WTC11 (cell line): ENCODE results near the gene PPFIBP2. TPM values are rescaled to one million over a fixed set of nuclear protein-coding genes. Genes with fewer than 3 reads are reported as not detected.
A peak's percentile ranks its signal among the peaks of the same experiment; 100 is the strongest.

ENCODE experiments used
- ATAC-seq: fragments of 200-7000 bp; cut with Tn5 transposase; 2 replicates; pipeline ENCODE4 v1.10.0; 2021; ENCODE audit warnings: mild to moderate bottlenecking, moderate library complexity
- CTCF ChIA-PET: fragments of 300-600 bp; sonication (Branson Sonifier 250); formaldehyde crosslinking; loops from one replicate; lab custom pipeline; 2021; ENCODE audit warnings: antibody characterized with exemption; lab: Charles Lee
- POLR2A ChIA-PET: fragments of 350-600 bp; sonication (Branson Sonifier 250); formaldehyde crosslinking; loops from one replicate; lab custom pipeline; 2021; ENCODE audit warnings: antibody characterized with exemption; lab: Charles Lee
- DNase-seq: peaks from one replicate; pipeline ENCODE4 v3.0.0; 2021; ENCODE audit warnings: low spot score
- H3K27ac Mint-ChIP-seq: 2 replicates; pipeline ENCODE4 v1.8.0; 2021; ENCODE audit warnings: mixed read lengths
- H3K27me3 Mint-ChIP-seq: 2 replicates; pipeline ENCODE4 v1.8.0; 2021; ENCODE audit warnings: low read depth, mild to moderate bottlenecking, moderate library complexity, mixed read lengths
- H3K36me3 Mint-ChIP-seq: 2 replicates; pipeline ENCODE4 v1.8.0; 2021; ENCODE audit warnings: mixed read lengths
- H3K4me1 Mint-ChIP-seq: 2 replicates; pipeline ENCODE4 v1.8.0; 2022; ENCODE audit warnings: mixed read lengths
- H3K4me3 Mint-ChIP-seq: 2 replicates; pipeline ENCODE4 v1.8.0; 2021; ENCODE audit warnings: mild to moderate bottlenecking, moderate library complexity, mixed read lengths
- H3K9me3 Mint-ChIP-seq: 2 replicates; pipeline ENCODE4 v1.8.0; 2021; ENCODE audit warnings: mixed read lengths
- CREB1 ChIP-seq: sonication (generic); formaldehyde crosslinking; IDR thresholded peaks from 2 replicates; pipeline ENCODE4 v1.8.0; 2023; ENCODE audit warnings: mild to moderate bottlenecking, missing genetic modification reagents
- E2F5 ChIP-seq: sonication (generic); formaldehyde crosslinking; IDR thresholded peaks from 2 replicates; pipeline ENCODE4 v1.8.1; 2022; ENCODE audit warnings: mild to moderate bottlenecking, moderate library complexity, missing genetic modification reagents
- EMX1 ChIP-seq: fragments of 250-450 bp; sonication (Bioruptor Pico); IDR thresholded peaks from 2 replicates; pipeline ENCODE4 v1.8.0; 2021; ENCODE audit warnings: mild to moderate bottlenecking
- ETV6 ChIP-seq: sonication (generic); formaldehyde crosslinking; IDR thresholded peaks from 2 replicates; pipeline ENCODE4 v1.8.1; 2022; ENCODE audit warnings: mild to moderate bottlenecking, missing genetic modification reagents
- IRF1 ChIP-seq: sonication (generic); formaldehyde crosslinking; IDR thresholded peaks from 2 replicates; pipeline ENCODE4 v1.8.0; 2023; ENCODE audit warnings: missing genetic modification reagents
- JUN ChIP-seq: sonication (generic); formaldehyde crosslinking; IDR thresholded peaks from 2 replicates; pipeline ENCODE4 v1.8.0; 2023; ENCODE audit warnings: mild to moderate bottlenecking, missing genetic modification reagents
- NFATC4 ChIP-seq: fragments of 250-450 bp; sonication (Bioruptor Pico); IDR thresholded peaks from 2 replicates; pipeline ENCODE4 v1.9.0; 2021; ENCODE audit warnings: mild to moderate bottlenecking
- NFYB ChIP-seq: sonication (generic); formaldehyde crosslinking; conservative IDR thresholded peaks from 2 replicates; pipeline ENCODE4 v1.8.0; 2022; ENCODE audit warnings: low read depth, missing genetic modification reagents
- NR2C2 ChIP-seq: sonication (generic); formaldehyde crosslinking; IDR thresholded peaks from 2 replicates; pipeline ENCODE4 v1.8.0; 2022; ENCODE audit warnings: mild to moderate bottlenecking, missing genetic modification reagents
- SP1 ChIP-seq: sonication (generic); formaldehyde crosslinking; conservative IDR thresholded peaks from 2 replicates; pipeline ENCODE4 v1.8.1; 2022; ENCODE audit warnings: missing genetic modification reagents
- TEAD1 ChIP-seq: sonication (generic); formaldehyde crosslinking; IDR thresholded peaks from 2 replicates; pipeline ENCODE4 v1.8.0; 2022; ENCODE audit warnings: mild to moderate bottlenecking, missing genetic modification reagents
- TEAD4 ChIP-seq: sonication (generic); formaldehyde crosslinking; IDR thresholded peaks from 2 replicates; pipeline ENCODE4 v1.8.0; 2022; ENCODE audit warnings: mild to moderate bottlenecking, missing genetic modification reagents
- TP53 ChIP-seq: sonication (generic); formaldehyde crosslinking; IDR thresholded peaks from 2 replicates; pipeline ENCODE4 v1.8.1; 2023; ENCODE audit warnings: mild to moderate bottlenecking, missing genetic modification reagents
- ZNF121 ChIP-seq: sonication (generic); formaldehyde crosslinking; IDR thresholded peaks from 2 replicates; pipeline ENCODE4 v1.8.0; 2023; ENCODE audit warnings: missing genetic modification reagents
- ZNF232 ChIP-seq: sonication (generic); formaldehyde crosslinking; IDR thresholded peaks from 2 replicates; pipeline ENCODE4 v1.8.0; 2022; ENCODE audit warnings: mild to moderate bottlenecking, missing genetic modification reagents
- ZNF671 ChIP-seq: fragments of 250-450 bp; sonication (Bioruptor Pico); IDR thresholded peaks from 2 replicates; pipeline ENCODE4 v1.8.0; 2021; ENCODE audit warnings: mild to moderate bottlenecking
- total RNA-seq: library from RNA; stranded (reverse); gene quantifications from 3 replicates; pipeline ENCODE4 v1.2.3, GENCODE V29; 2021
- TF ChIP-seq, protein P1 (sequence below): sonication (generic); formaldehyde crosslinking; IDR thresholded peaks from 2 replicates; pipeline ENCODE4 v1.8.1; 2023; ENCODE audit warnings: mild to moderate bottlenecking, missing genetic modification reagents, borderline replicate concordance
- TF ChIP-seq, protein P2 (sequence below): sonication (generic); formaldehyde crosslinking; IDR thresholded peaks from 2 replicates; pipeline ENCODE4 v1.8.1; 2023; ENCODE audit warnings: mild to moderate bottlenecking, missing genetic modification reagents
- TF ChIP-seq, protein P3 (sequence below): fragments of 250-450 bp; sonication (Bioruptor Pico); conservative IDR thresholded peaks from 2 replicates; pipeline ENCODE4 v1.9.0; 2021; ENCODE audit warnings: mild to moderate bottlenecking
- TF ChIP-seq, protein P4 (sequence below): fragments of 250-450 bp; sonication (Bioruptor Pico); IDR thresholded peaks from 2 replicates; pipeline ENCODE4 v1.9.0; 2021; ENCODE audit warnings: mild to moderate bottlenecking

PPFIBP2 gene
- total RNA-seq, 1 experiment from 2014 or later = 21.4 TPM

DNA sequence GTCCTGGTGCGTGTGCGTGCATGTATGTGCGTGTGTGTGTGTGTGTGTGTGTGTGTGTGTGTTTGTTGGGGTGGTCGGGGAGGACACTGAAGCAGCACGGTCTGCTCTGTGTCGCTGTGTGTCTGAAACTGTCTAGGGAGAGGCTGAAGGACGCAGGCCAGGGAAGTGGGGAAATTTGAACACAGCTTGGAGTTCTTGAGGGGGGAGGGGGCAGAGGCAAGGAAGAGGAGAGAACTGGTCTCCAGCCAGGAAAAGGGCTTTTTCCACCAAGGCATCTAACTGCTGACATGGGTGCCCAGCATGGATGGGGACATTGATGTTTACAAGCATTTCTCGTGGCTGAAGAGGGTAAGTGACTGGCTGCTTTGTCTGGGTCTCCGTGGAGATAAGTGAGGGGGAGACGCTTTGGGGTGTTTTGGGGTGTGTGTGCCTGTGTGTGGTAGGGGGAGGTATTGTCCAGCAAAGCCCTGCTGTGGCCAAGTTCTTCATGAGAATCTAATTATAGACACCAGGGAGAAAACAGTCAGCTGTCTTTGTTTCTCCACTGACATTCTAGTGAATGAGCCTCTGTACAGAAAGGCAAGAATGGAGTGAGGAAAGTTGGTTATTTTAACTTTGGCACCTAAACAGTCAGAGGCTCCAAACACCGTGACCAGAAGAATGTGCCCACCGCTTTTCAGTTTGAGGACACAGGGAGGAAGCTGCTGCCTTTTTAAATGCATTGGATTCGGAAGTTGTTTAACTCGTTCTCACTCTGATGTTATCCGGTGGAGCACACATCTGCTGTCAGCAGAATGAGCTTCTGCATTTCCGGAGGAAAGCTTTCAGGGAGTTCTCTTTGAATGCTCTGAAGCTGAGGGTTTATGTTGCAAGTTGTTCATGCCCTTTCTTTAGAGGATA is 63.7 kb downstream of the PPFIBP2 start:
- no peak for DNase-seq
- peak overlapping the region; percentile 33 for H3K4me3 Mint-ChIP-seq

DNA sequence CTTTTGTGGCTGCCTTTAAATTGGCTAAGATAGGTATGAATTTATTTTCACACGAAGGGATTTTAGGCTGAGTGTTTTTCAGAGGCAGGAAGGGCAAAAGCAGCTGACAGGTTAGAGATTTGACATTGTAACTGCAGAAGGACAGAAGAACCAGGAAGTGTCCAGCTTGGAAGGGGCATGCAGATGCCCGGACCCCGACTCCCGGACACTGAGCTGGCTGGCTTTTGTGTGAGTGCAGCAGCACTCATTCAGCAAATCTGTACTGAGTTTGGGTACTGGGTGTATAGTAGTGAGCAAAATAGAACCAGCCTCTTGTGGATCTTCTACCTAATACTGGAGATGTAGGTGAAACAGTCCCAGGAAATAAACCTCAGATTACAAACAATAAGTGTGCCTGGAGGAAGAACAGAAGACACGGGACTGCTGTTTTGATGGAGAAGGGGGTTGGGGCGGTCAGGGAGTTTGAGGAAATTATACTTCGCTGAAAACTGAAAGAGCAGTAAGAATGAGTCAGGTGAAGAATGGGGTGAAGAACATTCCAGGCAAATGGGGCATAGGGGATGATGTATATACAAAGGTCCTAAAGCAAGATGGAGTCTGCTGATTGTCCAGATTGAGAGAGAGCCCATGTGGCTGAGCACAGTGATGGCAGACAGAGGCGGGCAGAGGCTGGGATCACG is 64.6 kb downstream of the PPFIBP2 start:
- TF ChIP-seq, protein P1, sequence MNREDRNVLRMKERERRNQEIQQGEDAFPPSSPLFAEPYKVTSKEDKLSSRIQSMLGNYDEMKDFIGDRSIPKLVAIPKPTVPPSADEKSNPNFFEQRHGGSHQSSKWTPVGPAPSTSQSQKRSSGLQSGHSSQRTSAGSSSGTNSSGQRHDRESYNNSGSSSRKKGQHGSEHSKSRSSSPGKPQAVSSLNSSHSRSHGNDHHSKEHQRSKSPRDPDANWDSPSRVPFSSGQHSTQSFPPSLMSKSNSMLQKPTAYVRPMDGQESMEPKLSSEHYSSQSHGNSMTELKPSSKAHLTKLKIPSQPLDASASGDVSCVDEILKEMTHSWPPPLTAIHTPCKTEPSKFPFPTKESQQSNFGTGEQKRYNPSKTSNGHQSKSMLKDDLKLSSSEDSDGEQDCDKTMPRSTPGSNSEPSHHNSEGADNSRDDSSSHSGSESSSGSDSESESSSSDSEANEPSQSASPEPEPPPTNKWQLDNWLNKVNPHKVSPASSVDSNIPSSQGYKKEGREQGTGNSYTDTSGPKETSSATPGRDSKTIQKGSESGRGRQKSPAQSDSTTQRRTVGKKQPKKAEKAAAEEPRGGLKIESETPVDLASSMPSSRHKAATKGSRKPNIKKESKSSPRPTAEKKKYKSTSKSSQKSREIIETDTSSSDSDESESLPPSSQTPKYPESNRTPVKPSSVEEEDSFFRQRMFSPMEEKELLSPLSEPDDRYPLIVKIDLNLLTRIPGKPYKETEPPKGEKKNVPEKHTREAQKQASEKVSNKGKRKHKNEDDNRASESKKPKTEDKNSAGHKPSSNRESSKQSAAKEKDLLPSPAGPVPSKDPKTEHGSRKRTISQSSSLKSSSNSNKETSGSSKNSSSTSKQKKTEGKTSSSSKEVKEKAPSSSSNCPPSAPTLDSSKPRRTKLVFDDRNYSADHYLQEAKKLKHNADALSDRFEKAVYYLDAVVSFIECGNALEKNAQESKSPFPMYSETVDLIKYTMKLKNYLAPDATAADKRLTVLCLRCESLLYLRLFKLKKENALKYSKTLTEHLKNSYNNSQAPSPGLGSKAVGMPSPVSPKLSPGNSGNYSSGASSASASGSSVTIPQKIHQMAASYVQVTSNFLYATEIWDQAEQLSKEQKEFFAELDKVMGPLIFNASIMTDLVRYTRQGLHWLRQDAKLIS (CRISPR knock-in tag) = no peak
- TF ChIP-seq, protein P2, sequence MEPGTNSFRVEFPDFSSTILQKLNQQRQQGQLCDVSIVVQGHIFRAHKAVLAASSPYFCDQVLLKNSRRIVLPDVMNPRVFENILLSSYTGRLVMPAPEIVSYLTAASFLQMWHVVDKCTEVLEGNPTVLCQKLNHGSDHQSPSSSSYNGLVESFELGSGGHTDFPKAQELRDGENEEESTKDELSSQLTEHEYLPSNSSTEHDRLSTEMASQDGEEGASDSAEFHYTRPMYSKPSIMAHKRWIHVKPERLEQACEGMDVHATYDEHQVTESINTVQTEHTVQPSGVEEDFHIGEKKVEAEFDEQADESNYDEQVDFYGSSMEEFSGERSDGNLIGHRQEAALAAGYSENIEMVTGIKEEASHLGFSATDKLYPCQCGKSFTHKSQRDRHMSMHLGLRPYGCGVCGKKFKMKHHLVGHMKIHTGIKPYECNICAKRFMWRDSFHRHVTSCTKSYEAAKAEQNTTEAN (CRISPR knock-in tag) = no peak
- TF ChIP-seq ZNF671 (CRISPR knock-in tag) (no peak), NR2C2 (no peak), IRF1 (CRISPR knock-in tag) (no peak), EMX1 (no peak), NFATC4 (CRISPR knock-in tag) (no peak), TP53 (CRISPR knock-in tag) (no peak), E2F5 (CRISPR knock-in tag) (no peak), ZNF232 (CRISPR knock-in tag) (no peak), ZNF121 (no peak), NFYB (no peak), CREB1 (CRISPR knock-in tag) (no peak), TEAD4 (no peak), JUN (CRISPR knock-in tag) (no peak), TEAD1 (no peak)
- TF ChIP-seq, protein P3, sequence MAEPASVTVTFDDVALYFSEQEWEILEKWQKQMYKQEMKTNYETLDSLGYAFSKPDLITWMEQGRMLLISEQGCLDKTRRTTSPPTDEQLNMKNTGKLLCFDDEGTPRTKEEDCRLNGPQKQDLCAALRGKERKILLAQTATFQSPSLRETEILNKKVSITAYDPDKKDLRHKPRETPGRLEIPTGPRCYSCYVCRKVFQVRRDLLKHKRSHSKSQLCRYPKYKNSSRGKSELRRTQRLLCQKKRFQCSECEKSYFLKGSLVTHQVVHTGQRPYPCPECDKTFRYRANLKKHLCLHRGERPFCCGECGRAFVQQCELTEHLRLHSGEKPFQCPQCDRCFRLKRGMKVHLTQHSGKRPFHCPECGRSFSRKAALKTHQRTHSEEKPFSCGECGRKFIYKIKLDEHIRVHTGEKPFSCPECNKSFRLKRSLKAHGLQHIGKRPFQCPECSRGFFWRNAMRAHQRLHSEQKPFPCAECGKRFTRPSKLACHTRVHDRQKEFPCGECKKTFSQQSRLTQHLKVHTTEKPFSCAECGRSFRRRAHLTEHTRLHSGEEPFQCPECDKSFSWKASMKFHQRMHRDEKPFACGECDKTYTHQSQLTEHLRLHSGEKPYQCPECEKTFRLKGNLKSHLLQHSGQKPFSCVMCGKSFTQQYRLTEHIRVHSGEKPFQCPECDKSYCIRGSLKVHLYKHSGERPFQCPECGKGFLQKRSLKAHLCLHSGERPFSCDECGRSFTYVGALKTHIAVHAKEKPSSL (CRISPR knock-in tag) = no peak
- TF ChIP-seq, protein P4, sequence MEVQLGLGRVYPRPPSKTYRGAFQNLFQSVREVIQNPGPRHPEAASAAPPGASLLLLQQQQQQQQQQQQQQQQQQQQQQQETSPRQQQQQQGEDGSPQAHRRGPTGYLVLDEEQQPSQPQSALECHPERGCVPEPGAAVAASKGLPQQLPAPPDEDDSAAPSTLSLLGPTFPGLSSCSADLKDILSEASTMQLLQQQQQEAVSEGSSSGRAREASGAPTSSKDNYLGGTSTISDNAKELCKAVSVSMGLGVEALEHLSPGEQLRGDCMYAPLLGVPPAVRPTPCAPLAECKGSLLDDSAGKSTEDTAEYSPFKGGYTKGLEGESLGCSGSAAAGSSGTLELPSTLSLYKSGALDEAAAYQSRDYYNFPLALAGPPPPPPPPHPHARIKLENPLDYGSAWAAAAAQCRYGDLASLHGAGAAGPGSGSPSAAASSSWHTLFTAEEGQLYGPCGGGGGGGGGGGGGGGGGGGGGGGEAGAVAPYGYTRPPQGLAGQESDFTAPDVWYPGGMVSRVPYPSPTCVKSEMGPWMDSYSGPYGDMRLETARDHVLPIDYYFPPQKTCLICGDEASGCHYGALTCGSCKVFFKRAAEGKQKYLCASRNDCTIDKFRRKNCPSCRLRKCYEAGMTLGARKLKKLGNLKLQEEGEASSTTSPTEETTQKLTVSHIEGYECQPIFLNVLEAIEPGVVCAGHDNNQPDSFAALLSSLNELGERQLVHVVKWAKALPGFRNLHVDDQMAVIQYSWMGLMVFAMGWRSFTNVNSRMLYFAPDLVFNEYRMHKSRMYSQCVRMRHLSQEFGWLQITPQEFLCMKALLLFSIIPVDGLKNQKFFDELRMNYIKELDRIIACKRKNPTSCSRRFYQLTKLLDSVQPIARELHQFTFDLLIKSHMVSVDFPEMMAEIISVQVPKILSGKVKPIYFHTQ (CRISPR knock-in tag) = no peak
- no peaks in the 10 kb centered on the region for H3K9me3 Mint-ChIP-seq
- H3K36me3 Mint-ChIP-seq = no peaks in the 10 kb centered on the region
- H3K27ac Mint-ChIP-seq = peak overlapping the region; percentile 96
- no peaks in the 10 kb centered on the region for H3K27me3 Mint-ChIP-seq
- peaks cover 78% of the 10 kb centered on the region for H3K4me1 Mint-ChIP-seq
- ChIA-PET POLR2A (interaction anchor here (0.5 kb wide), 1 partner anchor 34 kb away, joined by 5 read pairs; no protein-coding TSS in a partner anchor), CTCF (interaction anchor here (0.7 to 8.5 kb wide), 5 partner anchors 58 to 127 kb away, joined by 3 to 229 read pairs (median 4); partner anchors contain the start of gene PPFIBP2)
- peak overlapping the region; percentile 33 for H3K4me3 Mint-ChIP-seq
- ATAC-seq = no peak
- DNase-seq = no peak

More for the DNA sequence above, 63.7 kb downstream of the PPFIBP2 start:
- CTCF ChIA-PET = interaction anchor here (0.7 to 8.5 kb wide), 7 partner anchors 18 to 765 kb away, joined by 3 to 229 read pairs (median 3); partner anchors contain the start of gene PPFIBP2
- no peaks in the 10 kb centered on the region for H3K9me3 Mint-ChIP-seq
- peaks cover 78% of the 10 kb centered on the region for H3K4me1 Mint-ChIP-seq
- H3K27me3 Mint-ChIP-seq = no peaks in the 10 kb centered on the region
- TF ChIP-seq SP1 (CRISPR knock-in tag) = 0 out of 2 replicates have a peak, but pooled peaks have one; percentile 26
- TF ChIP-seq ZNF671 (CRISPR knock-in tag) = no peak
- TF ChIP-seq ETV6 (CRISPR knock-in tag) = 0 out of 2 replicates have a peak, but pooled peaks have one; percentile 30
- POLR2A ChIA-PET = interaction anchor here (0.8 kb wide), 1 partner anchor 52 kb away, joined by 3 read pairs; no protein-coding TSS in a partner anchor
- ATAC-seq = peak; percentile 22
- H3K36me3 Mint-ChIP-seq = no peaks in the 10 kb centered on the region
- peak overlapping the region; percentile 96 for H3K27ac Mint-ChIP-seq
